ENCODE results near the gene ANKRD33B. TPM values are rescaled to one million over a fixed set of nuclear protein-coding genes. Genes with fewer than 3 reads are reported as not detected.
A peak's percentile ranks its signal among the peaks of the same experiment; 100 is the strongest.

ANKRD33B gene
- total and polyA plus RNA-seq, 2 of the 8 experiments (the other 6 are each of a cell fraction or from before 2014, with no cell fraction given), result 6.9 to 20.6 TPM

- Histone ChIP-seq H3K56ac (replicated peaks; ENCODE audit: insufficient read length, low read depth, low read length) (no peak overlapping the region), H4K20me1 (replicated peaks in 1 of 2; ENCODE audit: control insufficient read depth in 1 of 2, insufficient read depth in 2 of 2, low read length in 2 of 2) (no peaks in the 10 kb centered on the region), H3K4ac (replicated peaks; ENCODE audit: insufficient read length, low read depth, low read length) (no peak overlapping the region), H3K18ac (ENCODE audit: extremely low read depth, low read length) (no peak overlapping the region), H4K91ac (replicated peaks; ENCODE audit: insufficient read length, low read length) (no peak overlapping the region), H3K9me3 (ENCODE audit: insufficient read depth in 2 of 2, low read depth in 1 of 2, low read length in 1 of 2) (no peaks in the 10 kb centered on the region), H3K14ac (ENCODE audit: insufficient read length) (no peak overlapping the region), H2BK15ac (ENCODE audit: low read length) (no peak overlapping the region), H2BK12ac (ENCODE audit: low read depth, low read length) (no peak overlapping the region), H3K36me3 (ENCODE audit: control insufficient read depth in 2 of 4, insufficient read depth in 4 of 4, low read length in 3 of 4) (no peaks in the 10 kb centered on the region), H3K27me3 (replicated peaks in 1 of 4; ENCODE audit: control insufficient read depth in 3 of 4, extremely low read depth in 1 of 4, insufficient read depth in 3 of 4, low read length in 3 of 4) (no peaks in the 10 kb centered on the region), H3K4me3 (ENCODE audit: extremely low read depth in 1 of 4, insufficient read depth in 2 of 4, low read depth in 3 of 4, low read length in 4 of 4) (no peak overlapping the region), H3K4me2 (ENCODE audit: insufficient read depth in 1 of 2, low read depth in 2 of 2, low read length in 2 of 2) (no peak overlapping the region), H2AFZ (ENCODE audit: low read length) (no peak overlapping the region), H4K5ac (ENCODE audit: insufficient read length, low read depth, low read length) (no peak overlapping the region), H3K79me1 (ENCODE audit: low read depth, low read length) (no peaks in the 10 kb centered on the region), H3K79me2 (ENCODE audit: control insufficient read depth in 1 of 2, insufficient read depth in 2 of 2, low read length in 2 of 2) (no peaks in the 10 kb centered on the region), H3K27ac (ENCODE audit: low read depth, low read length) (no peak overlapping the region), H2BK20ac (ENCODE audit: low read length) (no peak overlapping the region), H3K4me1 (replicated peaks in 1 of 4; ENCODE audit: control insufficient read depth in 3 of 4, insufficient read depth in 4 of 4, low read length in 3 of 4) (peaks cover 0 to 6% (median 0%) of the 10 kb centered on the region in 4 experiments; a peak in 2 of 7 replicates), H2AK5ac (ENCODE audit: low read depth, low read length) (no peak overlapping the region), H2BK120ac (replicated peaks; ENCODE audit: low read depth, low read length) (no peak overlapping the region), H2BK5ac (ENCODE audit: low read depth, low read length) (no peak overlapping the region), H3K23ac (ENCODE audit: insufficient read length) (no peak overlapping the region), H3K23me2 (ENCODE audit: low read depth, low read length) (no peaks in the 10 kb centered on the region), H4K8ac (ENCODE audit: extremely low read depth, insufficient read depth, low read length) (peak overlapping the region; percentile 11; the same call in 1 of the 2 replicates), H3K9ac (replicated peaks in 1 of 4; ENCODE audit: extremely low read depth in 1 of 4, low read depth in 3 of 4, low read length in 3 of 4) (no peak overlapping the region)
- DNase-seq (ENCODE audit: low read depth in 1 of 2, low spot score in 2 of 2) (no peak), FAIRE-seq (no peak)
- 88% methylated on average over 19 of the region's 19 CpGs; no CpG with 5 or more reads in 1 of the 2 experiments for WGBS, 2 experiments (ENCODE audit: extremely low coverage in 1 of 2, insufficient coverage in 1 of 2, insufficient read length in 1 of 2, insufficient replicate concordance in 2 of 2, low coverage in 1 of 2, low lambda C conversion rate in 2 of 2, missing lambda C conversion rate in 1 of 2)
- POLR2A ChIA-PET (ENCODE audit: partially characterized antibody), result no interaction called here
- CTCF ChIA-PET (ENCODE audit: partially characterized antibody), result interaction anchor here (1.0 to 1.5 kb wide), 2 partner anchors 20 to 26 kb away, joined by 3 to 5 read pairs; no protein-coding TSS in a partner anchor
- TF ChIP-seq CTBP2 (IDR thresholded peaks at IDR 0.05; ENCODE audit: borderline replicate concordance, insufficient read depth, insufficient read length, low read length) (no peak), E2F6 (IDR thresholded peaks at IDR 0.05) (peak; percentile 66; the same call in 1 of the 2 replicates), CHD2 (IDR thresholded peaks at IDR 0.05; ENCODE audit: low read length) (no peak), KDM4A (IDR thresholded peaks at IDR 0.05; ENCODE audit: low read depth, low read length, severe bottlenecking) (no peak), BCL11A (IDR thresholded peaks at IDR 0.05; ENCODE audit: low read depth in 2 of 2, low read length in 2 of 2) (no peak), MAFK (IDR thresholded peaks at IDR 0.05; ENCODE audit: low read depth, low read length) (no peak), GABPA (IDR thresholded peaks at IDR 0.05; ENCODE audit: borderline replicate concordance, insufficient read depth, low read length) (no peak), MAX (IDR thresholded peaks at IDR 0.05) (0 out of 2 replicates have a peak, but pooled peaks have one; percentile 28)
These were observed 37.6 kb downstream of the ANKRD33B start for GRCh38 chr5:10601246-10602030.
